H54 (cell line): ENCODE measurements around the gene RABGAP1L.

ENCODE experiments used
- DNase-seq: peaks from one replicate; pipeline ENCODE4 v3.0.0; 2011; ENCODE audit warnings: low spot score, mixed read lengths; ENCODE audit not compliant: insufficient read length
- FAIRE-seq: peaks from 3 replicates; lab custom pipeline; 2011; peaks lifted over from hg19 to GRCh38; lab: Jason Lieb, UNC
- POLR2A ChIP-seq: IDR thresholded peaks from 2 replicates; pipeline ENCODE4 v1.6.1; 2011; ENCODE audit warnings: low read depth, mild to moderate bottlenecking, low read length

RABGAP1L gene

GRCh38 chr1:174262349-174263241, 103.3 kb downstream of the RABGAP1L start:
- peak; percentile 52 for FAIRE-seq
- no peak for TF ChIP-seq POLR2A
- peak; percentile 9 for DNase-seq

- no peak for TF ChIP-seq POLR2A
- FAIRE-seq (no peak), DNase-seq (no peak)
Measured at GRCh38 chr1:174265282-174265681, 106.0 kb downstream of the RABGAP1L start.

- DNase-seq (no peak), FAIRE-seq (peak; percentile 78)
- TF ChIP-seq POLR2A, result no peak
Measured at GRCh38 chr1:174266476-174266875, 107.2 kb downstream of the RABGAP1L start.

DNA sequence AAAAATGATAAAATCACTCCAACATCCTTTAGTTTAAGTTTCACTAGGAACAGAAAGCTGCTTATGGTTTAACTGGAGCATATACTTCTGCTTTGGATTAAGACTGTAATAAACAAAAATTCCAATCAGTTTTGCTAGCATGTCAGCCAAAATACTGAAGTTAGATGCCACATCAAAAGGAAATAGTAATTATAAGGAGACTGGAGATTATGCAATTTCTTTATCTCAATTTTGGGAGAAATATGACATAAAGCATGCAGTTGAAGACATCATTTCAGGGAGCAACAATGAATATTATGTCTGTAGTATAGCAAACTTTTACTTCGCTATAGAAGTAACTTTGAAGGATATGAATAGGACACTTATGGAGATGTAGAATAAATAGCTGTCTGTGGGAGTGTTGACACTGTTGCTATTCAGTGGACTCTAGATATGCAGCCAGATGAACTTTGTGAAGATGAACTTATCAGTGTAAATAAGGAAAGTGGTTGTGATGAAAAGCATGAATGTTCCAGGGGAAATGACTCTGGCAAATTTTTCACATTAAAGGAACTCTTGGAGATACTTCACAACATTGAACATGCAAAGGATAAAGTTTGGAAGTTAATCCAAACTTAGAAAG, 107.8 kb downstream of the RABGAP1L start:
- TF ChIP-seq POLR2A, result no peak
- FAIRE-seq, result peak; percentile 30
- DNase-seq, result no peak

- no peak for TF ChIP-seq POLR2A
- DNase-seq (no peak), FAIRE-seq (no peak)
Measured at GRCh38 chr1:174269989-174270651, 110.8 kb downstream of the RABGAP1L start.

- no peak for DNase-seq
- FAIRE-seq, result no peak
- no peak for TF ChIP-seq POLR2A
Measured at GRCh38 chr1:174273190-174273589, 113.9 kb downstream of the RABGAP1L start.

GRCh38 chr1:174273776-174274175, 114.5 kb downstream of the RABGAP1L start:
- DNase-seq (no peak), FAIRE-seq (no peak)
- TF ChIP-seq POLR2A, result no peak

DNA sequence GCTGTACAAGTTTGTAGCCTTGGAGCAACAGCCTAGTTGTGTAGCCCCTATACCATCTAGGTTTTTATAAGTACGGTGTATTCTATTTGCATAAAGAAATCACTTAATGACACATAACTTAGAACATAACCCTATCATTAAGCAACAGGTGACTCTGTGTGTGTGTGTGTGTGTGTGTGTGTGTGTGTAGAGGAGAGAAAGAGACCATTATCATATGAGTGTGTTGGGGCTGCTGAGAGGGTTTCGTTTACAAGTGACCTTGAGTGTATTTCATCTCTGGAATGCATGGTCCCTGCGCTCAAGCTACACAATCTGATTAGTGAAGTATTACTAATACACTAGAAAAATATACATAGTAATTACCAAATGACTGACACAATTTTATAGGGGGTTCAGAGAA, 115.1 kb downstream of the RABGAP1L start:
- FAIRE-seq, result no peak
- TF ChIP-seq POLR2A, result no peak
- DNase-seq, result no peak

- DNase-seq, result no peak
- no peak for FAIRE-seq
- no peak for TF ChIP-seq POLR2A
Measured at GRCh38 chr1:174274884-174275283, 115.6 kb downstream of the RABGAP1L start.

DNA sequence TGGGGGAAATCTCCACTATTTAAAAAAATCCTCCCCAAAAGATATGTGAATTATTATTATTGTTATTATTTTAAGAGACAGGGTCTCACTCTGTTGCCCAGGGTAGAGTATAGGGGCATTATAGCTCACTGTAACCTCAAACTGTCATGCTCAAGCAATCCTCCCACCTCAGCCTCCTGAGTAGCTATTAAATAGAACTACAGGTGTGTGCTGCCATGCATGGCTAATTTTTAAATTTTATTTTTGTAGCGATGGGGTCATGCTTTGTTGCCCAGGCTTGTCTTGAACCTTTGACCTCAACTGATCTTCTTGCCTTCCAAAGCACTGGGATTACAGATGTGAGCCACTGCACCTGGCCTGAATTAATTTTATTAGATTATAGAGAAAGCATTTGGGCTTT, 116.8 kb downstream of the RABGAP1L start:
- no peak for FAIRE-seq
- no peak for DNase-seq
- TF ChIP-seq POLR2A, result no peak

DNA sequence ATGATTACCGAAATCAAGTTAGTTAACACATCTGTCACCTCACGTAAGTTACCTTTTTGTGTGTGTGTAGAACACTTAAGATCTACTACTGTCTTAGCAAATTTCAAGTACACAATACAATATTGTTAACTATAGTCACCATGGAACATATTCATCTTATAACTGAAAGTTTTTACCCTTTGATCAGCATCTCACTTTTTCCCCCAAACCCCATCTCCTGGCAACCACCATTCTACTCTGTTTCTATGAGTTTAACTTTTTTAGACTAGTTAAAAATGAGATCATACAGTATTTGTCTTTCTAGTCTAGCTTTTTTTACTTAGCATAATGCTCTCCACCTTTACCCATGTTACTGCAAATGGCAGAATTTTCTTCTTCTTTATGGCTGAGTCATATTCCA, 124.7 kb downstream of the RABGAP1L start:
- FAIRE-seq, result no peak
- DNase-seq, result no peak
- no peak for TF ChIP-seq POLR2A

GRCh38 chr1:174286042-174286441, 126.7 kb downstream of the RABGAP1L start:
- no peak for FAIRE-seq
- no peak for TF ChIP-seq POLR2A

DNA sequence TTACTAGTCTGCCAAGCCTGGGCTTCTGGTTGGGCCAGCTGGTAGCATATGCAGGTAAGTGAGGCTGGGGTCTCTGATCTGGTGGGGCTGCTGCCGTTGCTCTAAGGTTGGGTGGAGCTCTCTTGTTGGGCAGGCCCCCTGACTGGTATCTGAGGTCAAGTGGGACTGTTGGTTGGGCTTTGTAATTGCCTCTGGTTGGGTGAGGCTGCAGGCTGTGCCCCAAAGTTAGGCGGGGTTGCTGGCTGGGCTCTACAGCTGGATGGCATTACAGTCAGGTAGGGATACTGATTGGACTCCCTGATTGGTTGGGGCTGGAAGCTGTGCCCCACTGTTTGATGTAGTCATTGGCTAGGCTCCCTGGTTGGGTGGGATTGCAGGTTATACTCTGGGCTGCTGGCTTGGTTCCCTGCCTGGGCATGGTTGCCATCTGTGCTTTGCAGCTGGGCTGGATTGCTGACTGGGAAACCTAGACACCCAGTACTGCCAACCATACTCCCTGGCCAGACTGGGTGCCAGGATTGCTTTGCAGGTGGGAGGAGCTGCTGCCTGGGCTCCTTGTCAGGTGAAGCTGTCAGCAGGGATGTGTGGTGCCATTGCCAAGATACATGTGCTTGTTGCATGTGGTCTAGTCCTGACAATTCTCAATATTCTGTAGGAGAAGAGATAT, 130.5 kb downstream of the RABGAP1L start:
- DNase-seq, result no peak
- no peak for FAIRE-seq
- TF ChIP-seq POLR2A, result no peak

More at GRCh38 chr1:174286042-174286441, 126.7 kb downstream of the RABGAP1L start:
- DNase-seq, result no peak

- TF ChIP-seq POLR2A, result no peak
- FAIRE-seq (no peak), DNase-seq (no peak)
Measured at GRCh38 chr1:174291059-174291458, 131.7 kb downstream of the RABGAP1L start.

DNA sequence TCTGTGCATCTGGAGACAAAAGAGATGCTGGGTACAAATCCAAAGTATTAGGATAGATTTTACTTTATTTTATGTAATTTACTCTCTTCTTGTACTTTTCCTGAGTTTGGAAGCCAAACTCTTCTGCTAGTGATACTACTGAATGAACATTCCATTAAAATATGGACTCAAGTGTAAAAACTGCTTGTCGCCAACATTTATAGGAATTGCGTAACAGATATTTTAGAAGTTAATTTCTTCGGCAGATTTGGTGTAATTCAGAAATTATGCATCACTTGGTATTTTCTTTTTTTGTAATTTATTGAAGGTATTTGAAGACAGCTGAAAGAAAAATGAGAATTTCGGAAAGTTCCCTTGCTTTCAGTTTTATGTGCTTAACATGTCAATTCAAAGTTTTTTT, 137.0 kb downstream of the RABGAP1L start:
- DNase-seq (no peak), FAIRE-seq (no peak)
- no peak for TF ChIP-seq POLR2A
